Fibroblast of the aortic adventitia (primary cell): ENCODE data around the gene ZSCAN5A. TPM values are rescaled to one million over a fixed set of nuclear protein-coding genes. Genes with fewer than 3 reads are reported as not detected.
"Not testable (repeated sequence)": the region's sequence is repeated elsewhere in the genome, so short reads cannot be mapped to it uniquely, and the experiment has no call there.

Source experiments
- DNase-seq: peaks from one replicate; pipeline ENCODE4 v3.0.0-alpha.2; 2010; ENCODE audit warnings: low read depth
- H3K4me3 ChIP-seq: 2 replicates; pipeline ENCODE4 v1.5.1; 2011; ENCODE audit warnings: low read depth, mild to moderate bottlenecking, control low read depth, low read length, moderate library complexity
- CTCF ChIP-seq: IDR thresholded peaks from 2 replicates; pipeline ENCODE4 v1.5.1; 2011; ENCODE audit warnings: mild to moderate bottlenecking, low read length, control low read depth, inconsistent platforms; ENCODE audit not compliant: insufficient read depth
- total RNA-seq: library from RNA; depleted of rRNA; stranded (reverse); fragments of >200 nt; gene quantifications from 2 replicates; pipeline ENCODE4 v1.2.3, GENCODE V29; 2012; ENCODE audit warnings: low replicate concordance

Gene ZSCAN5A
- total RNA-seq, 1 donor: 6.1 TPM

- DNase-seq: no peak
- TF ChIP-seq CTCF: no peak
- H3K4me3 ChIP-seq: no peak overlapping the region
Observed at GRCh38 chr19:56245121-56245740, 69.4 kb downstream of the ZSCAN5A start.

GRCh38 chr19:56223481-56223880 is 91.2 kb downstream of the ZSCAN5A start:
- H3K4me3 ChIP-seq: no peak overlapping the region
- TF ChIP-seq CTCF: no peak
- DNase-seq: no peak

DNA sequence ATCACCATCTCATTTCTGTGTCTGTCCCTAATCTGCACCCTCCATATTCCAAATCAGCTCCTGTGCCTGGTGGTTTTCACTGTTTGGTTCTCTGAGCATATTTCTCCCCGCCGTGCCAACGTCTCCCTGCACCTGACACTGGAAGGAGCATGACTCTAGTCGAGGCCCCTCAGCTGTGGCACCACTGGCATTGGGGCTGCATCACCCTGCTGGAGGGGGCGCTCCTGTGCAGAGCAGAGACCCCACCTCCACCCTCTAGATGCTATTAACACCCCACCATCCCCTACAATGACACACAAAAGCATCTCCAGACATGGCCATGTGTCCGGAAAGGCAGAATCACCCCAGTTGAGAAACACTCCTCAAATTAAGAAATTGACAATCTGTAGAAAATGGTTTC is 91.7 kb downstream of the ZSCAN5A start:
- TF ChIP-seq CTCF: no peak
- no peak overlapping the region for H3K4me3 ChIP-seq
- DNase-seq: no peak

DNA sequence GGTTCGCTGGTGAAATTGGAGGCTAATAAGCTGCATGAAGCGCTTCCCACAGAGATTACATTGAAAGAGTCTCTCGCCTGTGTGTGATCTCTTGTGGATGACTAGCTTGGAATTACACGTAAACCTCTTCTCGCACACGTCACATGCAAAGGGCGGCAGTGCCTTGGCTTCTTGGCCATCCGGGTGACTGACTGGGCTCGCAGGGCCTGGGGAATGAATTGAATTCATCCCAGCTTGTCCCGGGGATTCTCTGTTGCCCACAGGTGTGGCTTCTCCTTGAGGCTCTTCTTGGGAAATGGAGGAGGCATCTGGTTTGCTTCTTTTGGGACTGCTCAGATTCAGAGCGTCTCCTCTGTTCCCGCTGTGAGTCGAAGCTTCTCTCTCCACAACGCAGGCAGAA is 92.8 kb downstream of the ZSCAN5A start:
- DNase-seq: no peak
- H3K4me3 ChIP-seq: no peak overlapping the region
- no peak for TF ChIP-seq CTCF

GRCh38 chr19:56221442-56221841 is 93.2 kb downstream of the ZSCAN5A start:
- TF ChIP-seq CTCF: peak; percentile 2
- DNase-seq: peak; percentile 1
- H3K4me3 ChIP-seq: not testable (repeated sequence)

DNA sequence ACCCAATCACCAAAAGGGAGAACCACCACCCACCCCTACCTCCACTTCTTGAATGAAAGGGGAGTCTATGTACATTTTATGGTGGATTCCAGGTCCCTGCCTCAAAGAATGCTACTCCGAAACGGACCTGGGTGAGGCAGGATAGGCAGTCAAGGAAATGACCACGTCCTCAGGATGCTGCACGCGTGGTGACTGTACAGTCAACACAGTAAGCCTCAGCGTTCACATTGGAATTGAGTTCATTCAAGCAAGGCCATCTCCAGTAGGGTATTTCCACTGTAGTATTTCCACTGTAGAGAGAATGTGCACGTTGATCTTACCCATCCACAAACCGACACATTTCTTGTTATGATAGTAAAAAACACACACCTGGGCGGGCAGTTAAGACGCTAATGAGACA is 95.7 kb downstream of the ZSCAN5A start:
- no peak for TF ChIP-seq CTCF
- no peak for DNase-seq

More for the DNA sequence above, 95.7 kb downstream of the ZSCAN5A start:
- no peak overlapping the region for H3K4me3 ChIP-seq
